Fibroblast of lung (primary cell): Measurements from ENCODE around the gene ROBO1. TPM values are rescaled to one million over a fixed set of nuclear protein-coding genes. Genes with fewer than 3 reads are reported as not detected.

Experiments used
- DNase-seq, 2 donors: peaks; one replicate each; pipeline versions ENCODE4 v3.0.0 to v3.0.0-alpha.2; 2010; ENCODE audit warnings: low read depth in 2 of 2
- H2AFZ ChIP-seq: 2 replicates; pipeline ENCODE4 v1.5.1; 2012; ENCODE audit warnings: low read length, control low read depth, inconsistent platforms
- H3K27ac ChIP-seq: 2 replicates; pipeline ENCODE4 v1.5.1; 2011; ENCODE audit warnings: low read length, control low read depth; ENCODE audit not compliant: insufficient read depth
- H3K27me3 ChIP-seq: 2 replicates; pipeline ENCODE4 v1.5.1; 2011; ENCODE audit warnings: mild to moderate bottlenecking, low read length; ENCODE audit not compliant: control insufficient read depth, insufficient read depth
- H3K36me3 ChIP-seq: 2 replicates; pipeline ENCODE4 v1.5.1; 2011; ENCODE audit warnings: low read length; ENCODE audit not compliant: control insufficient read depth, insufficient read depth
- H3K4me1 ChIP-seq: 2 replicates; pipeline ENCODE4 v1.5.1; 2011; ENCODE audit warnings: low read length; ENCODE audit not compliant: control insufficient read depth, insufficient read depth; ENCODE audit errors: extremely low read depth
- H3K4me2 ChIP-seq: 2 replicates; pipeline ENCODE4 v1.5.1; 2011; ENCODE audit warnings: low read length, control low read depth; ENCODE audit not compliant: insufficient read depth; ENCODE audit errors: extremely low read depth
- H3K4me3 ChIP-seq, 4 experiments: fragments of 200-600 bp in 1 of 4; sonication (generic) in 1 of 4; replicated peaks in 1 of 4; 2 replicates each; pipeline ENCODE4 v1.5.1; 2011 to 2016; ENCODE audit warnings: low read length in 4 of 4, low read depth in 3 of 4, mild to moderate bottlenecking in 3 of 4, control low read depth in 2 of 4, inconsistent platforms in 1 of 4, mixed read lengths in 1 of 4; ENCODE audit not compliant: insufficient read depth in 1 of 4; ENCODE audit errors: control extremely low read depth in 1 of 4
- H3K79me2 ChIP-seq: 2 replicates; pipeline ENCODE4 v1.5.1; 2012; ENCODE audit warnings: mild to moderate bottlenecking, low read length, inconsistent platforms; ENCODE audit not compliant: control insufficient read depth, insufficient read depth
- H3K9ac ChIP-seq: 2 replicates; pipeline ENCODE4 v1.5.1; 2011; ENCODE audit warnings: mild to moderate bottlenecking, low read length, control low read depth; ENCODE audit not compliant: insufficient read depth
- H3K9me3 ChIP-seq: 2 replicates; pipeline ENCODE4 v1.5.1; 2012; ENCODE audit warnings: low read depth, low read length; ENCODE audit not compliant: control insufficient read depth, insufficient read depth
- H4K20me1 ChIP-seq: 2 replicates; pipeline ENCODE4 v1.5.1; 2011; ENCODE audit warnings: low read length; ENCODE audit not compliant: control insufficient read depth, insufficient read depth; ENCODE audit errors: extremely low read depth
- CTCF ChIP-seq, 2 donors: IDR thresholded peaks in 1 of 2; conservative IDR thresholded peaks in 1 of 2; 1 replicate in 1 of 2; 2 replicates in 1 of 2; pipeline ENCODE4 v1.5.1; 2011 to 2012; ENCODE audit warnings: low read length in 2 of 2, control low read depth in 1 of 2, inconsistent platforms in 1 of 2, low read depth in 1 of 2, mild to moderate bottlenecking in 1 of 2
- EZH2 ChIP-seq: IDR thresholded peaks from 2 replicates; pipeline ENCODE4 v1.5.1; 2012; ENCODE audit warnings: low read length, control low read depth, mild to moderate bottlenecking; ENCODE audit errors: missing control alignments
- polyA plus RNA-seq, 2 donors: library from polyadenylated mRNA; depleted of rRNA in 1 of 2; stranded (reverse) in 1 of 2; unstranded in 1 of 2; fragments of >200 nt; gene quantifications; 2 replicates each; pipeline ENCODE4 v1.2.1, GENCODE V29; 2011 to 2012; ENCODE audit warnings: missing spikeins in 1 of 2
- total RNA-seq: library from RNA; depleted of rRNA; stranded (reverse); fragments of >200 nt; gene quantifications from 2 replicates; pipeline ENCODE4 v1.2.1, GENCODE V29; 2014

The ROBO1 gene
- total and polyA plus RNA-seq, 2 donors (not counting 1 experiment from before 2014, with no cell fraction given), result 53.8 to 104 TPM

- Histone ChIP-seq H3K27me3 (no peaks in the 10 kb centered on the region), H2AFZ (no peak overlapping the region), H3K79me2 (no peaks in the 10 kb centered on the region), H3K4me1 (no peaks in the 10 kb centered on the region), H3K9ac (no peak overlapping the region), H4K20me1 (no peaks in the 10 kb centered on the region), H3K4me2 (no peak overlapping the region), H3K9me3 (no peaks in the 10 kb centered on the region), H3K36me3 (no peaks in the 10 kb centered on the region), H3K27ac (no peak overlapping the region), H3K4me3 (no peak overlapping the region)
- no peak for DNase-seq
- TF ChIP-seq EZH2, result no peak
- no peak for TF ChIP-seq CTCF (conservative IDR thresholded peaks at IDR 0.05 in 1 of 2, IDR thresholded peaks at IDR 0.05 in 1 of 2; ENCODE audit: low read depth in 1 of 2, low read length in 2 of 2)
Observed at GRCh38 chr3:78569804-78570203, 1198.0 kb downstream of the ROBO1 start.

DNA sequence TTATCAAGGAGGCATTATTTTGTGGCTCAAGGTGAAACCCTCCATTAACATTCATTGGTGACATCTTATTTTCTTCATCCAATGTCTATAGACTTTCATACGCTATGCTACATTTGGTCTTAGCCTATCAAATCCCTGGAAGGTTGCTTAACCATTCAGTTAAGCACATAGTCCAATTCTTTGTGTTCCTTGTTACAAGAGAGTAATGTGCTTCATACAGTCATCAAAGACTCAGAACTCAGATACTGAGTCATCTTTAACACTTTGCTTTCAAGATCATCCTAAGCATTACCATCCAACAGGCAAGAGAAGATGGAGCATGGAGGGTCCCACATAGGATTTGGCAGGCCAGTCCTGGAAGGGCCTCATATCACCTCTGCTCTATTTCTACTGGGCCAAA lies 1202.1 kb downstream of the ROBO1 start:
- H3K27ac ChIP-seq, result no peak overlapping the region
- no peaks in the 10 kb centered on the region for H3K4me1 ChIP-seq
- no peak overlapping the region for H2AFZ ChIP-seq
- H4K20me1 ChIP-seq, result no peaks in the 10 kb centered on the region
- no peak overlapping the region for H3K4me3 ChIP-seq
- DNase-seq, result no peak
- no peaks in the 10 kb centered on the region for H3K9me3 ChIP-seq
- no peak overlapping the region for H3K4me2 ChIP-seq
- no peaks in the 10 kb centered on the region for H3K36me3 ChIP-seq
- TF ChIP-seq EZH2, result no peak
- no peak for TF ChIP-seq CTCF (conservative IDR thresholded peaks at IDR 0.05 in 1 of 2, IDR thresholded peaks at IDR 0.05 in 1 of 2; ENCODE audit: low read depth in 1 of 2, low read length in 2 of 2)
- H3K79me2 ChIP-seq, result no peaks in the 10 kb centered on the region
- no peaks in the 10 kb centered on the region for H3K27me3 ChIP-seq
- no peak overlapping the region for H3K9ac ChIP-seq

GRCh38 chr3:78562328-78562727 lies 1205.5 kb downstream of the ROBO1 start:
- no peak overlapping the region for H3K4me2 ChIP-seq
- no peak for DNase-seq
- no peaks in the 10 kb centered on the region for H3K27me3 ChIP-seq
- H3K4me1 ChIP-seq, result no peaks in the 10 kb centered on the region
- no peaks in the 10 kb centered on the region for H3K36me3 ChIP-seq
- no peak overlapping the region for H3K27ac ChIP-seq
- no peaks in the 10 kb centered on the region for H3K9me3 ChIP-seq
- H4K20me1 ChIP-seq, result no peaks in the 10 kb centered on the region
- no peak overlapping the region for H3K9ac ChIP-seq
- no peak overlapping the region for H3K4me3 ChIP-seq
- H3K79me2 ChIP-seq, result no peaks in the 10 kb centered on the region
- H2AFZ ChIP-seq, result no peak overlapping the region
- TF ChIP-seq EZH2 (no peak), CTCF (conservative IDR thresholded peaks at IDR 0.05 in 1 of 2, IDR thresholded peaks at IDR 0.05 in 1 of 2; ENCODE audit: low read depth in 1 of 2, low read length in 2 of 2) (no peak)
